Smooth muscle cell (in vitro differentiated cells): ENCODE data around the gene MRPL14. TPM values are rescaled to one million over a fixed set of nuclear protein-coding genes. Genes with fewer than 3 reads are reported as not detected.
A peak's percentile ranks its signal among the peaks of the same experiment; 100 is the strongest.

Source experiments
- DNase-seq: peaks from one replicate; lab custom pipeline; 2025; ENCODE audit not compliant: unreplicated experiment; lab: John Stamatoyannopoulos, UW
- H2AFZ ChIP-seq: fragments of 200-600 bp; sonication (generic); 2 replicates; pipeline ENCODE4 v1.6.0; 2016; ENCODE audit warnings: antibody characterized with exemption, low read depth, mild to moderate bottlenecking
- H3F3A ChIP-seq: fragments of 200-600 bp; sonication (generic); 2 replicates; pipeline ENCODE4 v1.6.0; 2017; ENCODE audit warnings: antibody characterized with exemption, low read depth
- H3K27ac ChIP-seq: fragments of 200-600 bp; sonication (generic); 2 replicates; pipeline ENCODE4 v1.5.1; 2016; ENCODE audit warnings: low read depth, mild to moderate bottlenecking
- H3K27me3 ChIP-seq: fragments of 200-600 bp; sonication (generic); 2 replicates; pipeline ENCODE4 v1.6.1; 2016; ENCODE audit warnings: low read depth, mild to moderate bottlenecking
- H3K36me3 ChIP-seq: fragments of 200-600 bp; sonication (generic); 2 replicates; pipeline ENCODE4 v1.5.1; 2016; ENCODE audit warnings: low read depth
- H3K4me1 ChIP-seq: fragments of 200-600 bp; sonication (generic); 2 replicates; pipeline ENCODE4 v1.5.1; 2016; ENCODE audit warnings: low read depth
- H3K4me2 ChIP-seq: fragments of 200-600 bp; sonication (generic); 2 replicates; pipeline ENCODE4 v1.6.0; 2016; ENCODE audit warnings: mild to moderate bottlenecking
- H3K4me3 ChIP-seq: fragments of 200-600 bp; sonication (generic); 2 replicates; pipeline ENCODE4 v1.5.1; 2016; ENCODE audit warnings: mild to moderate bottlenecking
- H3K79me2 ChIP-seq: fragments of 200-600 bp; sonication (generic); 2 replicates; pipeline ENCODE4 v1.6.0; 2016; ENCODE audit warnings: low read depth, mild to moderate bottlenecking
- H3K9ac ChIP-seq: fragments of 200-600 bp; sonication (generic); 2 replicates; pipeline ENCODE4 v1.6.0; 2016; ENCODE audit warnings: low read depth
- H3K9me3 ChIP-seq: fragments of 200-600 bp; sonication (generic); replicated peaks from 2 replicates; pipeline ENCODE4 v1.5.1; 2016; ENCODE audit warnings: low read depth
- H4K20me1 ChIP-seq: fragments of 200-600 bp; sonication (generic); 2 replicates; pipeline ENCODE4 v1.6.0; 2016; ENCODE audit warnings: low read depth
- WGBS: methylation state at CpG from one replicate; pipeline ENCODE4 v1.1.7; 2016; ENCODE audit warnings: low lambda C conversion rate; 5-methylcytosine and 5-hydroxymethylcytosine counted together
- polyA plus RNA-seq: library from polyadenylated mRNA; unstranded; fragments of >200 nt; fragmentation: Nextera tagmentation; extraction: Ambion mirVana; gene quantifications from 2 replicates; pipeline ENCODE4 v1.2.1, GENCODE V29; 2016
- total RNA-seq: library from RNA; depleted of rRNA; stranded (reverse); fragments of >200 nt; gene quantifications from 2 replicates; pipeline ENCODE4 v1.2.3, GENCODE V29; 2014
- TF ChIP-seq, protein P1 (sequence below): fragments of 200-600 bp; sonication (generic); IDR thresholded peaks from 2 replicates; pipeline ENCODE4 v1.5.1; 2017; ENCODE audit warnings: borderline replicate concordance, mild to moderate bottlenecking, antibody characterized with exemption; ENCODE audit not compliant: insufficient read depth, poor library complexity, severe bottlenecking

The MRPL14 gene
- total and polyA plus RNA-seq, 2 experiments from 2014 or later: 53.4 to 97.9 TPM

DNA sequence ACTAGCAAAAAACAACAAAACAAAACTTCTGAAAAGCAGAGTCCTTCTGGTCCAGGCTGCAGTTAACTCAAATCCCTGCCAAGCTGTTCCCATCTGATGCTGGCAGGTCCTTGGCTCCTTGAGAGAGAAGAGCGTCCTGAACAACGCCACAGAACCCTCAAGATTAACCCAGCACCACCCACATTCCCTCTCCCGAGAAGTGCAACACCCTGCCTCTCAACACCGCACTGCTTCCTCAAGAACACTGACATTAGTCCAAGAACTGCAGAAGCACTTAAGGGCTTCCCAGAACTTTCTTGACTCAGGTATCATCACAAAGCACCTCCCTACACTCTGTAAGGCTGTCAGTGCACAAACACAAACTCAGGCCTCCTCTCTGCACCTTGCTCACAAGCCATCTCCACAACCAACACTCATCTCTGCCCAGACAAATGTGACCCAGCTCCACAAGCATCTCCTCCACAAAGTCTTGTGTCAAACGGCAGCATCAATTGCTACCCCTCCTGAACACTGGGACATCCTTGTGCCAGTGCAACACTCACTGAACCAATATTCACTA lies 7.5 kb downstream of the MRPL14 start:
- Histone ChIP-seq H3K27ac (peak overlapping the region; percentile 3), H3K9me3 (no peaks in the 10 kb centered on the region), H3K36me3 (no peaks in the 10 kb centered on the region), H3F3A (peaks cover 18% of the 10 kb centered on the region), H2AFZ (no peak overlapping the region), H4K20me1 (peaks cover 83% of the 10 kb centered on the region), H3K9ac (no peak overlapping the region), H3K79me2 (peaks cover 75% of the 10 kb centered on the region), H3K27me3 (no peaks in the 10 kb centered on the region), H3K4me3 (no peak overlapping the region), H3K4me2 (peak overlapping the region; percentile 18), H3K4me1 (peaks cover 51% of the 10 kb centered on the region)
- 59% methylated on average over 5 of the region's 5 CpGs for WGBS
- TF ChIP-seq, protein P1, sequence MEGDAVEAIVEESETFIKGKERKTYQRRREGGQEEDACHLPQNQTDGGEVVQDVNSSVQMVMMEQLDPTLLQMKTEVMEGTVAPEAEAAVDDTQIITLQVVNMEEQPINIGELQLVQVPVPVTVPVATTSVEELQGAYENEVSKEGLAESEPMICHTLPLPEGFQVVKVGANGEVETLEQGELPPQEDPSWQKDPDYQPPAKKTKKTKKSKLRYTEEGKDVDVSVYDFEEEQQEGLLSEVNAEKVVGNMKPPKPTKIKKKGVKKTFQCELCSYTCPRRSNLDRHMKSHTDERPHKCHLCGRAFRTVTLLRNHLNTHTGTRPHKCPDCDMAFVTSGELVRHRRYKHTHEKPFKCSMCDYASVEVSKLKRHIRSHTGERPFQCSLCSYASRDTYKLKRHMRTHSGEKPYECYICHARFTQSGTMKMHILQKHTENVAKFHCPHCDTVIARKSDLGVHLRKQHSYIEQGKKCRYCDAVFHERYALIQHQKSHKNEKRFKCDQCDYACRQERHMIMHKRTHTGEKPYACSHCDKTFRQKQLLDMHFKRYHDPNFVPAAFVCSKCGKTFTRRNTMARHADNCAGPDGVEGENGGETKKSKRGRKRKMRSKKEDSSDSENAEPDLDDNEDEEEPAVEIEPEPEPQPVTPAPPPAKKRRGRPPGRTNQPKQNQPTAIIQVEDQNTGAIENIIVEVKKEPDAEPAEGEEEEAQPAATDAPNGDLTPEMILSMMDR: no peak
- DNase-seq: no peak

DNA sequence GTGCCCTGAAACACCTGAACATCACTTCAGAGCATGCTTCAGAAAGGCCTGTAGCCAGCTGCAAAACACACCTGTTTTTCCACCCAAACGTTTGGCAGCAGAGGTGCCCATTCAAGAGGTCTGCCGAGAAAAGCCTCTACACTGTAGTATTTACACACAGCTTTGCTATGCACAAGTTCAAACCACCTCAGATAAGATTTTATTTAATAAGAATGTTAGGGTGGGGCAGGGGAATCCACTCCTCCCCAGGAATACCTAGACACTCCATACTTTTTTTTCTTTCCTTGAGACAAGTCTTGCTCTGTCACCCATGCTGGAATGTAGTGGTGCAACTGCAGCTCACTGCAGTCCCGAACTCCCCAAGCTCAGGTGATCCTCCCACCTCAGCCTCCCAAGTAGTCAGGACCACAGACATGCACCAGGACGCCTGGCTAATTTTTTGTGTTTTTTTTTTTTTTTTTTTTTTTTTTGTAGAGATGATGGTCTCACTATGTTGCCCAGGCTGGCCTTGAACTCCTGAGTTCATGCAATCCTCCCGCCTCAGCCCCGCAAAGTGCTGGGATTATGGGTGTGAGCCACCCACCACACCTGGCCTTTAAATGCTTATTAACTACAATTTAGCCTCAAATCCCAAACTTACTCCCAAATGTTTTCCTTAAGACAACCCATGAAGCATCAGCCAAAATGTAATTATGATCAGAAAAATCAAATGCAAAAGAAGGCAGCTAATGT lies 9.7 kb downstream of the MRPL14 start:
- Histone ChIP-seq H3K4me3 (no peak overlapping the region), H3K27me3 (no peaks in the 10 kb centered on the region), H3F3A (peaks cover 18% of the 10 kb centered on the region), H4K20me1 (peaks cover 60% of the 10 kb centered on the region), H3K4me1 (peaks cover 30% of the 10 kb centered on the region), H3K36me3 (no peaks in the 10 kb centered on the region), H3K9me3 (no peaks in the 10 kb centered on the region), H2AFZ (no peak overlapping the region), H3K4me2 (peak overlapping the region; percentile 76), H3K79me2 (peaks cover 57% of the 10 kb centered on the region), H3K9ac (peak overlapping the region; percentile 66), H3K27ac (peak overlapping the region; percentile 97)
- 68% methylated on average over 6 of the region's 6 CpGs for WGBS
- no peak for DNase-seq
- TF ChIP-seq, protein P1: no peak

DNA sequence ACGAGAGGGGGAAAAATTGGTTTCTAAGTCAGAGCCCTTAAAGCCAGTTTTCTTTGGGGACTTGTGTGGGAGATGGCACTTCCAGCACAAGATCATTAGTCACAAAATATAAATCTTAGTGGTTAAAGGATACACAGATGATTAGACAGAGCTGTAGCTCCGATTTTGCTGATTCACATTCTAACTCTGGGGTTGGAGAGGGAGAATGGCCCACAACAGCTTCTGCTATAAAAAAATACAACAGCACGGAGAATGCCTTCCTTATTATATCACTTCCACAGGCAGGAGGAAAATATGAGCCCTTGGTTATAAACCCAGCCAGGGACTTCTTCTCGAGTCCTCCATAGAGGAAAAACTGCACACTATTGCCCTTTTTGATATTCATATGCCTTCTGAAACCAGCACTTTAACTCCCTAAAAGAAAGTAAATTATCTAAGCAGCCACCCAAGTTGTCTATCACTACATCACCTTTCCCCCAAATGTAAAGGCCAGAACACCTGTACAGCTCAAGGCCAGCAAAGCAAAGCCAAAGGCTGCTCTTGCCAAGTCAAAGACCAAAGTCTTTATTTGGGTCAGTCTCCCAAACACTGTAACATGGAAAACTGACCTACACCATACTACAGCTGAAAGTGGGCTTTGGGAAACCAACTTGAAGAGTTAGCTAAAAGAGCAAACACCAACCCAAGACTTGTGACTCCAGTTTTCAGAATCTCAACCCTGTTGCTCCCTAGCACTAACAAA lies 10.4 kb downstream of the MRPL14 start:
- peaks cover 18% of the 10 kb centered on the region for H3F3A ChIP-seq
- peak overlapping the region; percentile 78 for H3K4me2 ChIP-seq
- 13% methylated on average over 4 of the region's 4 CpGs for WGBS
- H3K4me3 ChIP-seq: no peak overlapping the region
- peaks cover 54% of the 10 kb centered on the region for H4K20me1 ChIP-seq
- no peaks in the 10 kb centered on the region for H3K9me3 ChIP-seq
- DNase-seq: no peak
- peaks cover 51% of the 10 kb centered on the region for H3K79me2 ChIP-seq
- H2AFZ ChIP-seq: no peak overlapping the region
- peaks cover 25% of the 10 kb centered on the region for H3K4me1 ChIP-seq
- peak overlapping the region; percentile 86 for H3K9ac ChIP-seq
- TF ChIP-seq, protein P1: no peak
- no peaks in the 10 kb centered on the region for H3K27me3 ChIP-seq
- H3K36me3 ChIP-seq: no peaks in the 10 kb centered on the region
- H3K27ac ChIP-seq: peak overlapping the region; percentile 97
